AG04450 (cell line): ENCODE data around the gene RAI1. TPM values are rescaled to one million over a fixed set of nuclear protein-coding genes. Genes with fewer than 3 reads are reported as not detected.
A peak's percentile ranks its signal among the peaks of the same experiment; 100 is the strongest.

ENCODE experiments used
- CTCF ChIA-PET: fragments of 300-600, 350-600 bp; formaldehyde crosslinking; extraction: SDS; loops from one replicate; lab custom pipeline; 2022; ENCODE audit warnings: antibody characterized with exemption, inconsistent platforms; lab: Charles Lee
- POLR2A ChIA-PET: fragments of 350-600 bp; formaldehyde crosslinking; extraction: SDS; loops from one replicate; lab custom pipeline; 2021; ENCODE audit warnings: antibody characterized with exemption, inconsistent platforms; lab: Yijun Ruan, JAX
- DNase-seq: peaks from one replicate; pipeline ENCODE4 v3.0.0-alpha.2; 2011; ENCODE audit warnings: low read depth, low spot score
- H3K27ac ChIP-seq: one replicate; pipeline ENCODE4 v1.5.1; 2012; ENCODE audit warnings: low read depth, low read length, control low read depth
- H3K27me3 ChIP-seq: one replicate; pipeline ENCODE4 v1.6.0; 2012; ENCODE audit warnings: low read length; ENCODE audit not compliant: control insufficient read depth, insufficient read depth
- H3K4me3 ChIP-seq: 2 replicates; pipeline ENCODE4 v1.5.1; 2011; ENCODE audit warnings: mild to moderate bottlenecking, low read depth, low read length, control low read depth
- H3K9me3 ChIP-seq: 2 replicates; pipeline ENCODE4 v1.5.1; 2012; ENCODE audit warnings: low read length; ENCODE audit not compliant: control insufficient read depth, insufficient read depth
- CTCF ChIP-seq: IDR thresholded peaks from 2 replicates; pipeline ENCODE4 v1.5.1; 2011; ENCODE audit warnings: low read depth, low read length, control low read depth, inconsistent platforms
- polyA plus RNA-seq: library from polyadenylated mRNA; depleted of rRNA; stranded (reverse); fragments of >200 nt; gene quantifications from 2 replicates; pipeline ENCODE4 v1.2.3, GENCODE V29; 2011

Gene RAI1
- polyA plus RNA-seq, 1 experiment = 2.1 TPM

- Histone ChIP-seq H3K27me3 (no peaks in the 10 kb centered on the region), H3K27ac (no peak overlapping the region), H3K9me3 (peaks cover 5% of the 10 kb centered on the region; the same call in 1 of the 2 replicates), H3K4me3 (no peak overlapping the region)
- ChIA-PET CTCF (interaction anchor here (0.8 to 2.1 kb wide), 3 partner anchors 77 to 224 kb away, joined by 3 to 7 read pairs (median 3); no protein-coding TSS in a partner anchor), POLR2A (no interaction called here)
- DNase-seq = no peak
- TF ChIP-seq CTCF = no peak
Measured at GRCh38 chr17:17809531-17810083, 128.3 kb downstream of the RAI1 start.

- H3K9me3 ChIP-seq = peaks cover 5% of the 10 kb centered on the region; the same call in 1 of the 2 replicates
- POLR2A ChIA-PET = interaction anchor here (0.6 kb wide), 2 partner anchors 22 to 211 kb away, joined by 3 to 4 read pairs; no protein-coding TSS in a partner anchor
- CTCF ChIA-PET = interaction anchor here (0.6 to 3.1 kb wide), 7 partner anchors 11 to 225 kb away, joined by 3 to 20 read pairs (median 5); no protein-coding TSS in a partner anchor
- DNase-seq = no peak
- TF ChIP-seq CTCF = no peak
- no peaks in the 10 kb centered on the region for H3K27me3 ChIP-seq
- no peak overlapping the region for H3K4me3 ChIP-seq
- H3K27ac ChIP-seq = peak overlapping the region; percentile 21
Measured at GRCh38 chr17:17810084-17810894, 129.0 kb downstream of the RAI1 start.

GRCh38 chr17:17810895-17811248, 129.6 kb downstream of the RAI1 start:
- TF ChIP-seq CTCF = no peak
- ChIA-PET POLR2A (interaction anchor here (0.6 kb wide), 2 partner anchors 23 to 211 kb away, joined by 3 to 4 read pairs; no protein-coding TSS in a partner anchor), CTCF (interaction anchor here (0.6 to 3.1 kb wide), 14 partner anchors 9 to 225 kb away, joined by 3 to 20 read pairs (median 4); no protein-coding TSS in a partner anchor)
- no peak for DNase-seq
- H3K9me3 ChIP-seq = peaks cover 5% of the 10 kb centered on the region; the same call in 1 of the 2 replicates
- H3K27me3 ChIP-seq = no peaks in the 10 kb centered on the region
- H3K4me3 ChIP-seq = no peak overlapping the region
- H3K27ac ChIP-seq = no peak overlapping the region

GRCh38 chr17:17811381-17812210, 130.3 kb downstream of the RAI1 start:
- ChIA-PET POLR2A (interaction anchor here (0.6 kb wide), 2 partner anchors 24 to 210 kb away, joined by 3 to 4 read pairs; no protein-coding TSS in a partner anchor), CTCF (interaction anchor here (0.5 to 3.1 kb wide), 21 partner anchors 9 to 224 kb away, joined by 3 to 20 read pairs (median 4); no protein-coding TSS in a partner anchor)
- DNase-seq = no peak
- Histone ChIP-seq H3K27ac (peak overlapping the region; percentile 31), H3K27me3 (no peaks in the 10 kb centered on the region), H3K9me3 (peaks cover 5% of the 10 kb centered on the region; the same call in 1 of the 2 replicates), H3K4me3 (no peak overlapping the region)
- TF ChIP-seq CTCF = no peak
